GM21447 (cell line): Measurements from ENCODE around the gene HLA-F.
A peak's percentile ranks its signal among the peaks of the same experiment; 100 is the strongest.

Experiments
- ATAC-seq: cut with Tn5 transposase; IDR thresholded peaks from one replicate; pipeline ENCODE4 v1.9.1; 2021; ENCODE audit not compliant: unreplicated experiment

Gene HLA-F

DNA sequence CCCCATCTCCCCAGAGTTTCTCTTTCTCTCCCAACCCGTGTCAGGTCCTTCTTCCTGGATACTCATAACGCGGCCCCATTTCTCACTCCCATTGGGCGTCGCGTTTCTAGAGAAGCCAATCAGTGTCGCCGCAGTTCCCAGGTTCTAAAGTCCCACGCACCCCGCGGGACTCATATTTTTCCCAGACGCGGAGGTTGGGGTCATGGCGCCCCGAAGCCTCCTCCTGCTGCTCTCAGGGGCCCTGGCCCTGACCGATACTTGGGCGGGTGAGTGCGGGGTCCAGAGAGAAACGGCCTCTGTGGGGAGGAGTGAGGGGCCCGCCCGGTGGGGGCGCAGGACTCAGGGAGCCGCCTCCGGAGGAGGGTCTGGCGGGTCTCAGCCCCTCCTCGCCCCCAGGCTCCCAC lies at the start of gene HLA-F:
Gene HLA-F, plus strand, starts transcription at position 173 of the 404 bp plus-strand sequence. Its CDS starts 30 bp downstream, at position 203.
- peak; percentile 90 for ATAC-seq

DNA sequence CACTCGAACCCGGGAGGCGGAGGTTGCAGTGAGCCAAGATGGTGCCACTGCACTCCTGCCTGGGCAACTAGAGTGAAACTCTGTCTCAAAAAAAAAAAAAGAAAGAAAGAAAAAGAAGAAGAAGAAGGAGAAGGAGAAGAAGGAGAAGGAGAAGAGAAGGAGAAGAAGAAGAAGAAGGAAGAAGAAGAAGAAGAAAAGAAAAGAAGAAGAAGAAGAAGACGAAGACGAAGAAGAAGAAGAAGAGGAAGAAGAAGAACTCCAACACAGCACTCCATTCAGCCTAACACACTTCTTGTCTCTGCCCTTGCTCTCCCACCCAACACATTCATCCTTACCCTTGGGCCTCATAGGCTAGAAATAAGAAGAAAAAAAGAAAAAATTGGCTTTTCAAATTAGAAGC lies 49.2 kb upstream of the HLA-F start:
- no peak for ATAC-seq

DNA sequence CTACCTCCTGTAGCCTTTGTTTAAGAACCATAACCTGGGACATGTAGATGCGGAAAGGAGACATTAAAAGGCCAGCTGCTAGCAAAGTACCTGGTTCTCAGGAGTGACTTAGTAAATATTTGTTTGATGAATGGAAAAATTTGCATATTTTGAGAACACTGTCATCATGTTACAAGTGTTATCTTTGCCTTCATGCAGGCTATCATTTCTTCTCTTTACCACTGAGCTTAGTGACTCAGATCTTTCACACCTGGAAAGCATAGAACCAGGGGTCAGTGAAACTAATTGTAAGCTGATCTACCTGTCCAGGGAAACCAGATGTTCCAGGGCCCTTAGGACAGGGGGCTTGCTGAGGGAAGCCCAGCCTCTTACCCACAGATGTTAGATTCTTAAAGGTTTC lies 47.7 kb upstream of the HLA-F start:
- no peak for ATAC-seq

DNA sequence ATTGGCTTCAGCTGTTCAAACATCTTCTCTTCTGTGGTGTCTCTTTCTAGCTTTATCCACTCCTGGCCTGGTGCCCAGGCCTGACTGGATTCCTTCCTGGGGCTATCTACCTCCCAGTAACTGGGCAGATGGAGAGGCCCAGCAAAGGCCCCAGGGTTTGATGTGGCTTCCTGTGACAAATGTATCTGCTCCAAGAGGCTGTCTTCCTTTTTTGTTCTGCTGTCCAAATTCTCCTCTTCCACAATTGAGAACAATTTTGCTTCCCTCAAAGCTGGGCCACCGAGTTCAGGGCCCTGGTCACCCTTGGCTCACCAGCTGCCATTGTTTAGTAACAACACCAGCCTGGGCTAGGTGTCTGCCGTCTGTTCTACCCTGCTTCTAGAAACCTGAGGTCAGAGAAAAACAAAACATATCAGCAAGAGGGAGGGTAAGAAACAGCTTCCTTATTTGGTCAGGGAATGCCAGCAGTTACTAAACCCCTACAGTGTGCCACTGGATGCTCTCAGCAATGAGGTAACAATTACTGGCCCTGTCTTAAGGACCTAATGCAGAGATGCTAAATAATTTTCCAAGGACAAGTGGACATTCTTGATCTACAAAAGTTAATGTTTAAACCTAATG lies 46.1 kb upstream of the HLA-F start:
- ATAC-seq, result no peak

DNA sequence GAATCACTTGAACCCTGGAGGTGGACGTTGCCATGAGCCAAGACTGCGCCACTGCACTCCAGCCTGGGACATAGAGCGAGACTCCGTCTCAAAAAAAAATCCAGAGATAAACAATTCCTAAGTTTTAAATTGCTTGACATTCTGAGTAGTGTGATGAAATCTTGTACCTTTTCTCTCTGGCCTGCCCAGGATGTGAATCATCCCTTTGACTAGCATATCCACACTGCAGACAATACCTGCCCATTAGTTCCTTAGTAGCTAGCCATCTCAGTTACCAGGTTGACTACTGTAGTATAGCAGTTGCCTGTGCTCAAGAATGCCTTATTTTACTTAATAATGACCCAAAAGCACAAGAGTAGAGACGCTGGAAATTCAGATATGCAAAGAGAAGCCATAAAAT lies 45.1 kb upstream of the HLA-F start:
- ATAC-seq, result no peak

DNA sequence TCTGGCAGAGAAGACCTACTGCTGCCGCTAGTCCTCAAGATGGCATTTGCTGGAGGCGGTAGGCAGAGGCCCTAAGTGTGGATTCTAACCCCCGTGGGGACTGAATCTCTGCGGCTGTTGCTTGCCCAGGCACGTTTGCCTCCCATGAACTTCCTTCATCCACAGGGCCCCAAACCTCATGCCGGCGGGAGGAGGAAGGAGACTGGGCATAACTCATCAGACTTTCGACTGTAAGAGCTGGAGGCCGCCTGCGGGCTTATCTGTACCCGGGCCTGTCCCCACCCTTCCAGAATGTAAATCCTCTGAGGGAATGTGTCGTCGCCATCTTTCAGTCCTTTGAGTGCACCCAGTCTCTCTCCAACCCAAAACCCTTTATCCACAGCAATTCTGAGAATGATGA lies 43.3 kb upstream of the HLA-F start:
- ATAC-seq, result no peak

DNA sequence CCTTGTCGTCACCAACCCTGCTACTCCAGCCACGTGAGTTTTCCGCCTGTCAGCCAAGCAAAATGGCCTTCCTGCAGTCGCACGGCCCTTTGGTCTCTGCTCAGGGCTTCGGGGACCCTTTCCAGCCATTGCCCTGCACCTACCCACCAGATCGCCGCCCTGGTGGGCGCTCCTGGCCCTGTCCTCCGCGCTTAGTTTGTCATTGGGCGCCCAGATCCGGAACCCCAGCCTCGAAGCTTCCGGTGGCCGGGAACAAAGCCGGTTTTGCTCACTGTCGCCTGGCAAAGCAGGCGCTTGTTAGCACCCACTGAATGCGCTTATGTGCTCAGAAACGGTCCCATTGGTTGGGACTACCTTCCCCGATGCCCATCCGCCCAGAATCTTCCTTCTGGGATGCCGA lies 42.8 kb upstream of the HLA-F start:
- no peak for ATAC-seq

DNA sequence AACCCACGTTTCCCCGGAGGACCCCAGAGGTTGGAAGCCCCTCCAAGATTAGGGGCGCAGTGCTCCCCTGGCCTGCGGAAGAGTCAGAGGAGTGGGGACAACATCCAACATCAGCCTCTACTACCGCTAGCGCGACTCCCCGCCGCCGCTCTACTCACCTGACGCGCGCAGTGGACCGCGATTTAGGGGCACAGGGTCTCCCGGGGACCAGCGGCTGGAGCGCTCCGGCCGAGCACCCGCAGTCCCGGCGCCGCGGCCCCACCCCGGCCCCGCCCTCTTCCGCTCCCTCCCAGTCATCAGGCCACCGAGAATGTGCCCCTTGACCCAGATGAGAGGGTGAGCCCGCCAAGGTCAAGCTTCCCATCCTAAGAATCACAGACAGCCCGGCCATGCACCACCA lies 42.3 kb upstream of the HLA-F start, which contains the start of gene ZFP57:
Gene ZFP57, minus strand, starts transcription at position 249 of the 400 bp plus-strand sequence. CDS start 4,149 bp downstream, outside the sequence.
- no peak for ATAC-seq

DNA sequence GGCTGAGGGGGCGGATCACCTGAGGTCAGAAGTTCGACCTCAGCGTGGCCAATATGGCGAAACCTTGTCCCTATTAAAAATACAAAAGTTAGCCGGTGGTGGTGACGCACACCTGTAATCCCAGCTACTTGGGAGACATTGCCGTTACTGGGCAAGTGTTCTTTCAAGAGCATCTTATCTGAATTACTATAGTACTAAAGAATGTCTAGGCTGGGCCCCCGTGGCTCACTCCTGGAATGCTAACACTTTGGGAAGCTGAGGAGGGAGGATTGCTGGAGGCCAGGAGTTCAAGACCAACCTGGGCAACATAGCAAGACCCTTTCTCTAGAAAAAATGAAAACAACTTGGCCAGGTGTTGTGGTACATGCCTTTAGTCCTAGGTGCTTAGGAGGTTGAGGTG lies 41.4 kb upstream of the HLA-F start:
- no peak for ATAC-seq

DNA sequence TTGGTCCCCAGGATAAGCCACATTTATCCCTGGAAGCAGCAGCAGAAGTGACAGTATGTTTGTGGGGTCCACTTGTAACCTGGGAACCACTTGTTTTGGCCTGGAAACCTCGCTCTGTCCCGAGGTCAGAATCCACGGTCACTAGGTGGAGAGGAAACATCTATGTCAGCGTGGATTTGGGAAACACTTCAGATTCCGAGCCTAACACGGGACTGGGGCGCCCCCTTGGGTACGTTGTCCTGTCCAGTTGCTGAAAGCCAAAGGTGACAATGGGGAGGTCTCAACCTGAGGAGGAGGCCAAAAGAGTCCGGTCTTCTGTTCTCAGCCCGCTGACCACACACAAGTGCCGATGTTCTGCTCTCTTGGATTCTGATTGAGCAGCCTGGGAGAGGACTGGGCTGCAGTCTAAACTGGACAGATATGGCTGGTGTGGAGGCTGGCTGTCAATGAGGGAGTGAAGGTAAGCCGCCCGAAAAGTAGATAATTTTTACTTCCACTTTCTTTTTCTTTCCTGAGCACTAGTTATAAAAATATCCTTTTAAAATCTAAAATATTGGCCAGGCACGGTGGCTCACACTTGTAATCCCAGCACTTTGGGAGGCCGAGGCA lies 37.4 kb upstream of the HLA-F start:
- no peak for ATAC-seq

DNA sequence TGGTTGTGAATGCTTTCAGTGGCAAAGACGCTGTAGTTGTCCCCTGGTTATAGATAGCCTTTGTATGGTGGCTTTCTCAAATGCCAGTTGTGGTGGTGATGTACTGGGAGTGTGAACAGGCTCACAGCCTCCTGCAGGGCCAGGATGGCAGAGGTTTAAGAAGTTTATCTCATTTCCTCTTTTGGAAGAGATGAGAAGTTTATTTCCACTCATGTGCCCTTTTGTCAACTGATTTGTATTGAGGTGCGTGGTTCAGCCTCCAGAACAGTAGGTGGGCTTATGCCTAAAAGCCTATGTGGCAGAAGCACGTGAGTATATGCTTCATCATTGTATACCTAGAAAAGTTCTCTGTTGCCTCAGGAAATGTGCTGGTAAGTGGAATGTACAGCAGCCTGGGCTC lies 28.6 kb upstream of the HLA-F start:
- ATAC-seq, result no peak

DNA sequence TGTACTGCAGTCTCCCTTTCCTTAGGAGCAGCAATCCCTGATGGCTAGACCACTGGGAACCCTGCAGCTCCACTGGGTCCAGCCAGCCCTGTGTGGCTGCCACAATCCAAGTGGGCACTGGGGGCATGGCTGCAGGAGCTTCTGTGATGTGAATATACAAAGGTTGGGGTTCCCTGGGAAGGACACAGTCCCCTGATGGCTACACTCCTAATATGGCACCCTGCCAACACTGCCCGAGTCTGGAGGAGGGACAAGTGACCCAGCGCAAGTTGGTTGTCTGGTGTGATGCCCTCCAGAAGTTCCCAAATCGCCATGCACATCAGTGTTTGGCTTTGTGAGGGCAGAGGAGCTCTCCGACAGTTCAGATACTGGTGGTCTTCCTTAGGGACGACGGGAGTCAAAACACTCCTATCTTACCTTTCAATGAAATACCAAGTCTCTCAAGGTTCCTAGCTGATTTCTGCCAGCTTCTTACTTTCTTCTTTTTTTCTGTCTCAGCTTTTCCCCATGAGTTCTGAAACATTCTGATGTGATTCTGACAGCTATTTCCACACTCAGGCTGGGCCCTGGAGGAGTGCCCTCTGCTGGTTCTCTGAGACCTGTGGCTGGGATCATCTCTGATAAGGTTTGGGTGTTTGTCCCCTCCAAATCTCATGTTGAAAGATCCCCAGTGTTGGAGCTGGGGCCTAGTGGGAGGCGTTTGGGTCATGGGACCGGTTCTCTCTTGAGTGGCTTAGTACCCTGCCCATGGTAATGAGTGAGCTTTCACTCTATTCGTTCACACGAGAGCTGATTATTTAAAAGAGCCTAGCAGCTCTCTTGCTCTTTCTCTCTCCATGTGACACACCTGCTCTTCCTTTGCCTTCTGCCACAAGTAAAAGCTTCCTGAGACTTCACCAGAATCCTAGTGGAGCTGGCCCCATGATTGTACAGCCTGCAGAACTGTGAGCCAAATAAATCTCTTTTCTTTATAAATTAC lies 26.8 kb upstream of the HLA-F start:
- no peak for ATAC-seq

DNA sequence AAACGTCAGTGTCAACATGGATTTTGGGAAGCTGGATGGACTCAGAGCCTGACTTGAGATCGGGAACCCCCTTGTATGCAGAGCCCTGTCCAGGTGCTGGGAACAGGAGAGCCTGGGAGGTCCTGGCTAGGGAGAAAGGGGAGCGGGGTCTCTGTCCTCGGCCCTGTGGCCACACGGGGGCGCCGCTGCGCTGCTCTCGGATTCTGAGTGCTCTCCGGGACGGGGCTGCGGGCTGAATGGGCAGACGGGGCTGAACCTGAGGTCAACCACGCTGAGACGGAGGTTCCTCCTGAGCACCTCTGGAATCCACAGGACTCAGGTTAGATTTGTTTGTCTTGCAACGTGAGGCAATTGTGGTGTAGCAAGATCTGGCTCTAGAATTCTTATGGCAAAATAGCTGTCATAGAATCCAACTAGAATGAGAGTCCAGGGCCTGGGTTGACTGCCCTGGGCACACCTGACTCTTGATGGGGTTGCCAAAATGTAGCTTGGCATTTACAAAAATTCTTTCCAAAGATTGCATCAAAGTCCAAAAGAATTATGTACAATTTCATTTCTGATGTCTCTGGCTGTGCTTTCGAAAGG lies 20.6 kb upstream of the HLA-F start:
- no peak for ATAC-seq

DNA sequence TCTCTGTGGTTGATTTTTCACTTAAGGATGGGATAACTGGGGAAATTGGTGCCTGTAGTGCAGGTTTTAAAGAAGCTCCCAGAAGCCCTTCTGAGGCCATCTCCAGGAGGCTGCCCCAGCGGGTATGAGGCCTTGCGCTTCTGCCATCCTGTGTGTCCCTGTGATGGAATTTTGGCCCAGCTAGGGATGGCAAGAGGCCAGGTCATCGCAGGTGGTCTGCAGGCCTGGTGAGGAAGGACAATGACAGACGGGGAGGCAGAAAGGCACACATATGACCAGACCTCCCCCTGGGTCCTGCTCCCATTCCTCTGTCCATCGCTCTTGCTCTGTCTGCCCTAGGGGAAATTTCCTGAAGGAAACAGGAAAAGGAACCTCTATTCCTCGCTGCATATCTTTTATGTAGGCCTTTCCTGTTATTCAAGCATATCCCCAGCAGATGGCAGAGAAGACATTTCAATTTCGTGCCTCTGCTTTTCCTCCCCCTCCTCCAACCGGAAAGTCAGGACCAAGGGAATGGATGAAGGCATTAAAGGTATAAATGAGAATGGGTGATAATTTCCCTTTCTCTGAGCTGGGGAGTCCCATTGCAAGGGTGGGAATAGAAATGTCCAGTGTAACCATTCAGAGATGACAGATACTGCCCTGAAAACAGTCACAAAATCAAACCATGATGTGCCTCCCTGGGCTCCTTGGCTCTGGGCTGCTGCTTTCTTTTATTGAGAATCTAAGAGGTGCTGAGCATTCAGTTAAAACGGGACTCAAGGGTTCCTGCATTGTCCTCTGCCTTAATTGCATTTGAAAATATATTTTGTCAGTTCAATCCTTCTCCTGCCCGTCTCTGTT lies 17.6 kb upstream of the HLA-F start:
- no peak for ATAC-seq

DNA sequence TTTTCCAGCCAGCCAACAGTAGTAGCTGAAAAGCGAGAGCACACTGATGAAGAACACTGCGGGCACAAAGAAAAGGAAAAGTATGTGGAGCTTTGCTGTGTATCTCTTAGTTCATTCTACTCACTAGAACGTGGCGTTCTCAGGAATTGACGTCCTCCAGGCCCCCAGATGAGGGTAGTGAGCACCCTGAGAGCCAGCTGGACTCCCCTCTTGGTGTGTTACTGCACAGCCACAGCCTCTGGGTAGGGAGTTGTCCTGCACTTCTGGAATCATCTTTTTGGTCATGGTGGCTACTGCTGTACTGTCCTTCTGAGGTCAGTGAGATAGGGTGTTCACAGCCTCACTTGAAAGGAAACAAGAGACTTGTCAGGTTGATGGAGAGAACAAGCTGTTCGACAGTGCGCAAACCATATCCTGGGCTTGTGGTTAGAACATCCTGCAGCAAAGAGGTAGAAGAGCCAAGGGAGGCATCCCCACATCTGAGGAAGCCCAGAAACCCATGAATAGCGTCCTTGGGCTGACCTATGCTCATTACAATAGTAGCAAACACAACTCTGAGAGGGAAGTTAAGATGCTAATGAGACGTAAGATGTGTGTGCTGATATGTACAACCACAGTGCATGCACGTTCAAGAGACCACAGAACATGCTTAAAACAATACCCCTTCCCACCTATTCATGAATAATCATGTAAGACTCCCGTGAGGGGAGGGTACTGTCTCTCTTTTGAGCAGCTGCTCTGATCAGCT lies 14.6 kb upstream of the HLA-F start:
- ATAC-seq, result peak; percentile 52

DNA sequence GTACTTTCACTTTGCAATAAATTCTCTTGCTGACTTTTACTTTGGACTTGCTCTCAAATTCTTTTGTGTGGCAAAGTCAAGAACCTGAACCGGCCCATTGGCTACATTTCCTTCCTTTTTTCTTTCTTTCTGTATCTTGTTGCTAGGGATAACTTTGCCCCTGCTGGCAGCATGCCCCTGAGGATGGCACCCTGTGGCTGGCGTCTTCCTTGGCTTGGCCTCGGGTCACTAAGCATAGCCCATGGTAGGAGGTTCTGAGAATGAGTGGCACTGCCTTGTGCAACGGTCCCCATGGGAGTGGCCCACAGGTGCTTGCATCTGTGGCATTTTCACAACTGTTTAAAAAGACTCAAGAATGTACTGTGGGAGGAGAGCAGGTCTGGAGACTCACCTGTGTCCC lies 14.0 kb upstream of the HLA-F start:
- ATAC-seq, result peak; percentile 39

DNA sequence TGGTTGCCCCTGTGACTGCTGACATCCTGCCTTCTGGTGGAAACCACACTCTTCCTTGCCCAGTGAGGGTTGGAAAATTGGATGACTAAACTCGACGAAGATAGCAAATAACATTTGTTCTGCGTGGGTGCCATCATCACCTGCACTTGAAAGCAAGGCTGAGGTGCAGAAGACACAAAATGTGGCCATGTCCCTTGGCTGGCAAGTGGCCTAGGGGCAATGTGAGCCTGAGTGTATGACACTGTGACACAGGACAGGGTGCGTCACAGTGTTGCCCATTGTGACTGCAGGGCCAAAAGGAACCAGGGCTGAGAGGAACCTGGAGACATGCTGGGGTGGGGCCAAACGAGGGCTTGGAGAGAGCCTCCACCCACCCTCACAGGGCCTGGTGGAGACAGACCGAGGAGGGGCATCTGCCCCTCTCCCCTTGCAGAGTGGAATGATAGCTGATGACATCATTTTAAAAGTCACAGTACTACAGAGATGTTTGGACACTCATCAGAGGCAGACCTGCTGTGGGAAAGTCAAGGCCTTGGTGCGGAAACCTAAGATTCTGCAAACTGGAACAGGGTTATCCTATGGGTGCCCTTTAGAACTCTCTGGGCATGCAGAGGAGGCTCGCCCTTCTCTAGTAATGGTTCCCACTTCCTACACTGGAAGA lies 12.8 kb upstream of the HLA-F start:
- no peak for ATAC-seq

DNA sequence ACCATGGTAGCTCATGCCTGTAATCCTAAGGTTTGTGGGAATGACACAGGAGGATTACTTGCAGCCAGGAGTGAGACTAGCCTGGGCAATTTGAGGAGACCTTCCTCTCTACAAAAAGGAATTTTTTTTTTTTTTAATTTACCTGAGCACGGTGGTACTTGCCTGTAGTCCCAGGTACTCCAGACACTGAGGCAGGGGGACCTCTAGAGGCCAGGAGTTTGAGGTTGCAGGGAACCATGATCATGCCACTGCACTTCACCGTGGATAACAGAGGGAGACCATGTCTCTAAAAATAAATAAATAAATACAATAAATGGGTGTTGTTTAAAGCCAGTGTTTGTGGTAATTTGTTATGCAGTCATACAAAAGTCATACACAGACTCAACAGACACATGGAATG lies 2.4 kb upstream of the HLA-F start:
- ATAC-seq, result no peak
